MG63 (cell line): ENCODE measurements around the gene TMEM220. TPM values are rescaled to one million over a fixed set of nuclear protein-coding genes. Genes with fewer than 3 reads are reported as not detected.
"Not testable (repeated sequence)": the region's sequence is repeated elsewhere in the genome, so short reads cannot be mapped to it uniquely, and the experiment has no call there.

Experiments used
- DNase-seq: peaks from one replicate; pipeline ENCODE4 v3.0.0-alpha.2; 2020
- H3K27me3 ChIP-seq: fragments of 250-450 bp; sonication (Bioruptor Pico); 2 replicates; pipeline ENCODE4 v1.5.1; 2020; ENCODE audit warnings: mild to moderate bottlenecking, moderate library complexity
- H3K36me3 ChIP-seq: fragments of 250-450 bp; sonication (Bioruptor Pico); 2 replicates; pipeline ENCODE4 v1.5.1; 2020; ENCODE audit warnings: mild to moderate bottlenecking, moderate library complexity
- H3K4me3 ChIP-seq: fragments of 250-450 bp; sonication (Bioruptor Pico); 2 replicates; pipeline ENCODE4 v1.5.1; 2020; ENCODE audit warnings: mild to moderate bottlenecking, moderate library complexity
- H3K9me3 ChIP-seq: fragments of 250-450 bp; sonication (Bioruptor Pico); 2 replicates; pipeline ENCODE4 v1.5.1; 2020; ENCODE audit warnings: mild to moderate bottlenecking, moderate library complexity
- total RNA-seq: library from RNA; depleted of rRNA; stranded (reverse); fragments of >200 nt; shearing (Covaris generic); gene quantifications from 2 replicates; pipeline ENCODE4 v1.2.3, GENCODE V29; 2014; ENCODE audit warnings: low replicate concordance

The TMEM220 gene
- total RNA-seq, 1 experiment from 2014 or later, result 2.4 TPM

- Histone ChIP-seq H3K4me3 (no peak overlapping the region), H3K27me3 (no peaks in the 10 kb centered on the region), H3K9me3 (no peaks in the 10 kb centered on the region), H3K36me3 (no peaks in the 10 kb centered on the region)
- no peak for DNase-seq
These were observed 8.9 kb upstream of the TMEM220 start for GRCh38 chr17:10738521-10739258.

- no peak for DNase-seq
- no peaks in the 10 kb centered on the region for H3K9me3 ChIP-seq
- H3K4me3 ChIP-seq, result no peak overlapping the region
- no peaks in the 10 kb centered on the region for H3K36me3 ChIP-seq
- no peaks in the 10 kb centered on the region for H3K27me3 ChIP-seq
These were observed 7.9 kb upstream of the TMEM220 start for GRCh38 chr17:10737736-10738135.

- no peaks in the 10 kb centered on the region for H3K9me3 ChIP-seq
- no peaks in the 10 kb centered on the region for H3K36me3 ChIP-seq
- no peak overlapping the region for H3K4me3 ChIP-seq
- DNase-seq, result peak; percentile 54
- H3K27me3 ChIP-seq, result no peaks in the 10 kb centered on the region
These were observed 7.4 kb upstream of the TMEM220 start for GRCh38 chr17:10737168-10737622.

- Histone ChIP-seq H3K9me3 (no peaks in the 10 kb centered on the region), H3K36me3 (no peaks in the 10 kb centered on the region), H3K27me3 (no peaks in the 10 kb centered on the region), H3K4me3 (no peak overlapping the region)
- DNase-seq, result no peak
These were observed 6.0 kb upstream of the TMEM220 start for GRCh38 chr17:10735821-10736220.

- Histone ChIP-seq H3K4me3 (no peak overlapping the region), H3K9me3 (no peaks in the 10 kb centered on the region), H3K36me3 (no peaks in the 10 kb centered on the region), H3K27me3 (no peaks in the 10 kb centered on the region)
- no peak for DNase-seq
These were observed 5.4 kb upstream of the TMEM220 start for GRCh38 chr17:10735251-10735650.

GRCh38 chr17:10733666-10734065 is 3.8 kb upstream of the TMEM220 start:
- no peak overlapping the region for H3K4me3 ChIP-seq
- no peaks in the 10 kb centered on the region for H3K27me3 ChIP-seq
- H3K9me3 ChIP-seq, result no peaks in the 10 kb centered on the region
- no peak for DNase-seq
- no peaks in the 10 kb centered on the region for H3K36me3 ChIP-seq

GRCh38 chr17:10732121-10732520 is 2.3 kb upstream of the TMEM220 start:
- H3K4me3 ChIP-seq, H3K36me3 ChIP-seq, H3K27me3 ChIP-seq, DNase-seq, H3K9me3 ChIP-seq: not testable (repeated sequence)

GRCh38 chr17:10731408-10731879 is 1.6 kb upstream of the TMEM220 start:
- H3K27me3 ChIP-seq, result no peaks in the 10 kb centered on the region
- H3K4me3 ChIP-seq, result no peak overlapping the region
- no peaks in the 10 kb centered on the region for H3K36me3 ChIP-seq
- no peaks in the 10 kb centered on the region for H3K9me3 ChIP-seq
- no peak for DNase-seq

- not testable (repeated sequence) for DNase-seq
These were observed 424 bp upstream of the TMEM220 start for GRCh38 chr17:10730247-10730646.

GRCh38 chr17:10728331-10728892 is 1.4 kb downstream of the TMEM220 start:
- H3K4me3 ChIP-seq, result no peak overlapping the region
- H3K36me3 ChIP-seq, result no peaks in the 10 kb centered on the region
- DNase-seq, result no peak
- no peaks in the 10 kb centered on the region for H3K9me3 ChIP-seq
- H3K27me3 ChIP-seq, result no peaks in the 10 kb centered on the region

More at GRCh38 chr17:10730247-10730646, 424 bp upstream of the TMEM220 start:
- H3K27me3 ChIP-seq, H3K9me3 ChIP-seq, H3K36me3 ChIP-seq: not testable (repeated sequence)
- peak overlapping the region; percentile 68 for H3K4me3 ChIP-seq

- H3K27me3 ChIP-seq, result no peaks in the 10 kb centered on the region
- H3K36me3 ChIP-seq, result no peaks in the 10 kb centered on the region
- DNase-seq, result no peak
- H3K9me3 ChIP-seq, result no peaks in the 10 kb centered on the region
- H3K4me3 ChIP-seq, result no peak overlapping the region
These were observed 2.6 kb downstream of the TMEM220 start for GRCh38 chr17:10727192-10727591.

- no peak for DNase-seq
- Histone ChIP-seq H3K4me3 (no peak overlapping the region), H3K36me3 (no peaks in the 10 kb centered on the region), H3K27me3 (no peaks in the 10 kb centered on the region), H3K9me3 (no peaks in the 10 kb centered on the region)
These were observed 3.6 kb downstream of the TMEM220 start for GRCh38 chr17:10726196-10726595.

- Histone ChIP-seq H3K9me3 (no peaks in the 10 kb centered on the region), H3K36me3 (no peaks in the 10 kb centered on the region), H3K27me3 (no peaks in the 10 kb centered on the region)
These were observed 4.6 kb downstream of the TMEM220 start for GRCh38 chr17:10725262-10725661.

GRCh38 chr17:10724546-10725195 is 5.2 kb downstream of the TMEM220 start:
- no peak overlapping the region for H3K4me3 ChIP-seq
- H3K9me3 ChIP-seq, result no peaks in the 10 kb centered on the region
- H3K27me3 ChIP-seq, result no peaks in the 10 kb centered on the region
- no peaks in the 10 kb centered on the region for H3K36me3 ChIP-seq
- no peak for DNase-seq

More at GRCh38 chr17:10725262-10725661, 4.6 kb downstream of the TMEM220 start:
- no peak for DNase-seq
- no peak overlapping the region for H3K4me3 ChIP-seq

GRCh38 chr17:10718547-10718946 is 11.3 kb downstream of the TMEM220 start:
- peaks cover 3% of the 10 kb centered on the region; the same call in 1 of the 2 replicates for H3K36me3 ChIP-seq
- DNase-seq, result no peak
- H3K4me3 ChIP-seq, result no peak overlapping the region
- no peaks in the 10 kb centered on the region for H3K27me3 ChIP-seq
- no peaks in the 10 kb centered on the region for H3K9me3 ChIP-seq

GRCh38 chr17:10716218-10716617 is 13.6 kb downstream of the TMEM220 start:
- no peak overlapping the region for H3K4me3 ChIP-seq
- peaks cover 21% of the 10 kb centered on the region for H3K36me3 ChIP-seq
- H3K27me3 ChIP-seq, result no peaks in the 10 kb centered on the region
- H3K9me3 ChIP-seq, result no peaks in the 10 kb centered on the region
- DNase-seq, result no peak

- DNase-seq, result no peak
- Histone ChIP-seq H3K4me3 (no peak overlapping the region), H3K36me3 (peaks cover 48% of the 10 kb centered on the region), H3K9me3 (no peaks in the 10 kb centered on the region), H3K27me3 (no peaks in the 10 kb centered on the region)
These were observed 16.5 kb downstream of the TMEM220 start for GRCh38 chr17:10713318-10713717.
